ENCODE measurements around the gene GPR135. TPM values are rescaled to one million over a fixed set of nuclear protein-coding genes. Genes with fewer than 3 reads are reported as not detected.

GPR135 gene
- total RNA-seq, 1 donor from 2014 or later: 6.5 TPM

GRCh38 chr14:59424341-59425071 is 40.7 kb downstream of the GPR135 start:
- no peak for DNase-seq (ENCODE audit: low read depth)

GRCh38 chr14:59422069-59422881 is 42.9 kb downstream of the GPR135 start:
- DNase-seq (ENCODE audit: low read depth): peak; percentile 71

GRCh38 chr14:59419303-59419702 is 45.9 kb downstream of the GPR135 start:
- DNase-seq (ENCODE audit: low read depth): peak; percentile 22

- no peak for DNase-seq (ENCODE audit: low read depth)
Measured at GRCh38 chr14:59417311-59417710, 47.9 kb downstream of the GPR135 start.

GRCh38 chr14:59415836-59416602 is 49.2 kb downstream of the GPR135 start:
- no peak for DNase-seq (ENCODE audit: low read depth)

Other genes with a start within 250 kb of the GPR135 start
- gene L3HYPDH, start 19.0 kb upstream of the GPR135 start, total RNA-seq: 44.3 and 58.1 TPM in 2 replicates
- gene JKAMP, start 19.1 kb upstream of the GPR135 start, total RNA-seq: 132 and 141 TPM in 2 replicates
- not detected in 2 replicates for gene CCDC175, start 111.4 kb upstream of the GPR135 start, total RNA-seq